Mononuclear cell (primary cell): ENCODE measurements around the gene POLR2M. TPM values are rescaled to one million over a fixed set of nuclear protein-coding genes. Genes with fewer than 3 reads are reported as not detected.

Experiments used
- H3K27me3 ChIP-seq: 2 replicates; pipeline ENCODE4 v1.6.0; 2011; ENCODE audit warnings: low read length, control low read depth; ENCODE audit not compliant: insufficient read depth
- H3K4me1 ChIP-seq: 2 replicates; pipeline ENCODE4 v1.5.1; 2011; ENCODE audit warnings: mild to moderate bottlenecking, low read length, control low read depth; ENCODE audit not compliant: insufficient read depth
- H3K4me3 ChIP-seq: 2 replicates; pipeline ENCODE4 v1.5.1; 2011; ENCODE audit warnings: mild to moderate bottlenecking, low read length, moderate library complexity
- H3K9me3 ChIP-seq: 2 replicates; pipeline ENCODE4 v1.5.1; 2011; ENCODE audit warnings: low read depth, mild to moderate bottlenecking, control low read depth, low read length
- total RNA-seq: library from RNA; depleted of rRNA; stranded (reverse); fragments of >200 nt; gene quantifications from one replicate; pipeline ENCODE4 v1.2.3, GENCODE V29; 2012

Gene POLR2M
- total RNA-seq: 103 TPM

DNA sequence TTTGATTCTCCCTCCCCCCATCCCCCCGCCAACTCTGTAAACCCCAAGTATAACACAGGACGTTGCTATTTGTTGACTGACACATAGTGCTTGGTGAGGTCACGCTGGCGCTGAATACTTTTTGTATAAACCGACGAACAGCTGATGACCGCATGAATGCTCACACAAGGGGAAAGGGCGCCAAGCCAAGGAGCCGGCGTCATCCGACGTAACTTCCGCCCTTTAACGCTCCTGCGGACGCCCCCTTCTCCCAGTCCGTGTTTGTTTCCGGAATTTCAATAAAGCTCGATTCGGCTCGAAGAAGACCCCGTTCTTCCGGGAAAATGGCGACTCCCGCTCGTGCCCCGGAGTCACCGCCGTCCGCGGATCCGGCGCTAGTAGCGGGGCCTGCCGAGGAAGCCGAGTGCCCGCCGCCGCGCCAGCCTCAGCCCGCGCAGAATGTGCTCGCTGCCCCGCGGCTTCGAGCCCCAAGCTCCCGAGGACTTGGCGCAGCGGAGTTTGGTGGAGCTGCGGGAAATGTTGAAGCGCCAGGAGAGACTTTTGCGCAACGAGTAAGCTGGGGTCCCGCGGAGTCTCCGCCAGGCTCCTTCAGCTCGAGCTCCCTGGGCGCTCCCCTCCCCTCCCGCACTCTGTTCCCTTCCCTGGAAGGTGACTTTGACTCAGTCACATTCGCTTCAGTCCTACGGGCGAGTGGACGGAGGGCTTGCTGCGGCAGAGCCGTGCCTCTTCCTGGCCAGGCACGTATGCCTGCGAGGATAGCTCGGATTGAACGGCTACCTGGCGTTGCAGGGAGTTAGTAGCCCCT is at the start of gene POLR2M:
Gene POLR2M (plus strand): TSS at position 310 of the 805 bp plus-strand sequence. CDS start 129 bp downstream, at position 439.
- Histone ChIP-seq H3K4me1 (peaks cover 21% of the 10 kb centered on the region), H3K27me3 (peaks cover 4% of the 10 kb centered on the region), H3K9me3 (no peaks in the 10 kb centered on the region), H3K4me3 (peak within 1 kb of the TSS; percentile 90)

DNA sequence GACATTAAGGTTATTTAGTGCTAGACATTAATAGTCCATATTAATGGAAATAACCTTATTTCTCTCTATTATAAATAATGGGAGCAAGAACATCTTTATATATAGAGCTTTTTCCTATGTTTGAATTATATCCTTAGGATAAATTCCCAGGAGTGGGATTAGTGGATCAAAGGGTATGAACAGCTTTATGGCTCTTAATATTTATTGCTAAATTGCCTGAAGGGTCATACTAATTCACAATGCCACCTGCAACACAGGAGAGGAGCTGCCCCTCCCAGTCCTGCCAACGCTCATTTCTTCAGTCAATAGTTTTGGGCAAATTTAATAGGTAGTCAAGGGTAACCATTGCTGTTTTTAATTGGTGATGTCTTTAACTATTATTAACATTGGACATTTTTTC is 48.9 kb upstream of the POLR2M start:
- Histone ChIP-seq H3K4me3 (no peak overlapping the region), H3K27me3 (no peaks in the 10 kb centered on the region), H3K4me1 (no peaks in the 10 kb centered on the region), H3K9me3 (no peaks in the 10 kb centered on the region)

DNA sequence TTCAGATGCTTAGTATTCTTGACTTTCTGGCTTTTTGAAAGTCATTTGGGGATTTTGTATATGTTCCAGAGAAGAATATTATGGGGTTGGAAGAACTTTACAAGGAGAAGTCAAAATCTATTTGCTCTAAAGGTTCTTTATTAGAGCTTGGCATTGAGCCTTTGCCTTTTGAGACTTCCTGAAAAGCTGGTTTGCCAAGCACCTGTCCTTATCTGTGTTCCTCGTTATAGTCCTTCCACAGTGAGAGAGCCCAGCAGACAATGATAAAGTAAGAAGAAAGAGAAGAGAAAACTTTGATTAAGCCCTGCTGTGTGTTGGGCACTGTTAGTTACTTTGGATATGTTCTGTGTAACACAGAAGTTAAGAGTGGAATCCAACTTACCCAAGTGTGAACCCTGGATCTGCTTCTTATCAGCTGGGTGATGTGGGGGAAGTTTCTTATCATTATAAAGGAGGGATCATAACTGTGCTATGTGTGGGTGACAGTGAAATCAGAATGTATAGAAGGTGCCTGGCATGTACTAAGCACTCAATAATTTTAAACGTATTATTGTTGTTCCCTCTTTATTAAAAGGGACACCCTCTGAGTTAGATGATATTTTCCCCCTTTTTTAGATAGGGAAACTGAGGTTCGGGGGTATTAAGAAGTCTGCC is 44.3 kb upstream of the POLR2M start:
- Histone ChIP-seq H3K27me3 (no peaks in the 10 kb centered on the region), H3K4me1 (no peaks in the 10 kb centered on the region), H3K4me3 (no peak overlapping the region)

DNA sequence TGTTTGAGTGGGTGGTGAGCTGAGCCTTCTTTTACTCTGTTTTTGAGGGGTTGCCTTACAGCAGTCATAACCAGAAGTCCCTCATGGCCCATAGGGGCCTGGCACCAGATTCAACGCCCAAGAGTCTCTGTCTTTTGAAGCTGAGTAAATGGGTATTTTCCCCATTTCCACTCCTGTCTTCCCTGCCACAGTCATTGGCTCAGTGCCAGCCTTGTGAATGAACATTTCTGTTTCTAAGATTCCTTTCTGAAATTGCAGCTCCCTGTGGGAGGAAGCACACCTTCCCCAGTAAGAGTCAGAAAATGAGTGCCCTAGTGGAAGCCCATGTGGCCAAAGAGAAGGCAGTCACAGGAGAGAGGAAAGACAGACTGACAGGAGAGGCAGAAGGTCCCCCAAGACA is 43.7 kb upstream of the POLR2M start:
- Histone ChIP-seq H3K9me3 (no peaks in the 10 kb centered on the region), H3K4me3 (no peak overlapping the region), H3K4me1 (no peaks in the 10 kb centered on the region), H3K27me3 (no peaks in the 10 kb centered on the region)

More for the DNA sequence above, 44.3 kb upstream of the POLR2M start:
- no peaks in the 10 kb centered on the region for H3K9me3 ChIP-seq

- Histone ChIP-seq H3K27me3 (no peaks in the 10 kb centered on the region), H3K4me3 (no peak overlapping the region), H3K9me3 (no peaks in the 10 kb centered on the region), H3K4me1 (no peaks in the 10 kb centered on the region)
These were observed 43.3 kb upstream of the POLR2M start for GRCh38 chr15:57663262-57663661.

DNA sequence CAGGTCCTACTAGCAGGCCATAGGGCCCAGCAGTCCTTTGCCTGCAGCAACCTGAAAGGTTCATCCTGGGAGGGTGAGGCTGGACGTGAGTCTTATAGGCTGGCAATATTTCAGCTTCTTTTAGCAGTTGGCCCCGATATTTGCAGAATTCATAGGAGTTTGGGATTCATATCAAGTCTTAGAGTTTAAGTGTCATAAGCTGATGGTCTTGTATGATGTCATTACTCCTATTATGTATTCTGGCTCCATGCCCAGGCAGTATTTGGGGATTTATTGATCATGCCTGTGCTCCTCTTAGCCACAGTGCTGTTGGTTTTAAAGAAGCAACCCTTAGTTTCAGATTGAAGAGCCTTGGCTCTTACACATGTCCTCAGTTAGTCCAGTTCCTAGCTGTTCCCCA is 41.3 kb upstream of the POLR2M start:
- H3K27me3 ChIP-seq: no peaks in the 10 kb centered on the region
- no peak overlapping the region for H3K4me3 ChIP-seq
- H3K4me1 ChIP-seq: no peaks in the 10 kb centered on the region
- no peaks in the 10 kb centered on the region for H3K9me3 ChIP-seq

- Histone ChIP-seq H3K4me1 (no peaks in the 10 kb centered on the region), H3K9me3 (no peaks in the 10 kb centered on the region), H3K4me3 (no peak overlapping the region), H3K27me3 (peaks cover 5% of the 10 kb centered on the region)
These were observed 40.6 kb upstream of the POLR2M start for GRCh38 chr15:57665939-57666338.

- no peaks in the 10 kb centered on the region for H3K9me3 ChIP-seq
These were observed 39.2 kb upstream of the POLR2M start for GRCh38 chr15:57667171-57667849.

DNA sequence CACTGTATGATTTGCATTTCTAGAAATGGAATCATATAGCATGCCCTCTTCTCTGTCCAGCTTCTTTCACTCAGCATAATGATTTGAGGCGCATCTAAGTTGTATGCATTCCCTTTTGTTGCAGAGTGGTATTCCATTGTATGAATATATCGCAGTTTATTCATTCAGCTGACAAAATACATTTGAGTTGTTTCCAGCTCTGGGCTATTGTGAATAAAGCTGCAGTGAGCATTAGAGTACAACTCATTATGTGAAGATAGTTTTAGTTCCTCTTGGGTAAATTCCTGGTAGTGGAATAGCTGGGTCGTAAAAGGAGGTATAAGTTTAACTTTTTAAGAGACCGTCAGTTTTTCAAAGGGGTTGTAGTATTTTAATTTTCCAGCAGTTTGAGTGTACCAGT is 38.5 kb upstream of the POLR2M start:
- Histone ChIP-seq H3K9me3 (no peaks in the 10 kb centered on the region), H3K4me3 (no peak overlapping the region), H3K4me1 (no peaks in the 10 kb centered on the region), H3K27me3 (peaks cover 19% of the 10 kb centered on the region)

More at GRCh38 chr15:57667171-57667849, 39.2 kb upstream of the POLR2M start:
- no peaks in the 10 kb centered on the region for H3K4me1 ChIP-seq
- peaks cover 18% of the 10 kb centered on the region for H3K27me3 ChIP-seq
- no peak overlapping the region for H3K4me3 ChIP-seq

DNA sequence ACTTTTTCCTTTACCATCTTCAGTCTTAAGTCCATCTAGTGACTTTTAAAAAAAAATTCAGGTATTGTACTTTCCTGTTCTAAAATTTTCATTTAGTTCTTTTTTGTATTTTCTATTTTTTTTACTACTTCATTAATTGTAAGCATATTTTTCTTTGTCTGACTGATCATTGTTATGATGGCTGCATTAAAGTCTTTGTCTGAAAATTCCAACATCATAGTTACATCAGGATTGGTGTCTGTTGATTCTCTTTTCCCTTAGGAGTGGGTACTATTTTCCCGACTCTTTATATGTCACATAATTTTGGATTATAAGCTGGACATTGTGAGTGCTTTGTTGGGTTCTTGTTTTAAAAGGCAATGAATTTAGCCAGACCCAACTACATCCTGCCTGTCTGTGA is 34.9 kb upstream of the POLR2M start:
- no peaks in the 10 kb centered on the region for H3K9me3 ChIP-seq
- H3K4me1 ChIP-seq: no peaks in the 10 kb centered on the region
- no peak overlapping the region for H3K4me3 ChIP-seq
- H3K27me3 ChIP-seq: peaks cover 19% of the 10 kb centered on the region

GRCh38 chr15:57675481-57676181 is 30.9 kb upstream of the POLR2M start:
- peaks cover 17% of the 10 kb centered on the region for H3K27me3 ChIP-seq
- H3K4me1 ChIP-seq: no peaks in the 10 kb centered on the region
- H3K4me3 ChIP-seq: no peak overlapping the region
- H3K9me3 ChIP-seq: no peaks in the 10 kb centered on the region

GRCh38 chr15:57676585-57676984 is 29.9 kb upstream of the POLR2M start:
- Histone ChIP-seq H3K27me3 (peaks cover 7% of the 10 kb centered on the region), H3K4me1 (no peaks in the 10 kb centered on the region), H3K9me3 (no peaks in the 10 kb centered on the region), H3K4me3 (no peak overlapping the region)

DNA sequence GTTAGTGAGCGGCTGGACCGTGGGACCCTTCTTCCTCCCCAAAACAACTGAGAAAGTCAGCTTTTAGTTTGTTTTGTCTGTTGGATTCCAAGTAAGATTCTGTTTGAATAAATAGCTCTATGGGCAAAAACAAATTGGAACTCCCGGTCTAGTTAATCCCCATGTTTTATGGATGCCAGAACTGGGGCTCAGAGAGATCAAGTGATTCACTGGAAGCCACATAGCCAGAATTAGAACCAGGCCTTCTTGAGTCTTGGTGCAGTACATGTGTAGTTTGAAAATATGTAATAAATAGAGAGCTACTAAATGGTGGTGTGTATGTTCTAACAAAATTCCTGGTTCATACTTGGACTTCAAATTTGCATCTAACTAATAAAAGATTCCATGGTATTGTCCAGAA is 29.3 kb upstream of the POLR2M start:
- H3K27me3 ChIP-seq: peaks cover 2% of the 10 kb centered on the region
- no peaks in the 10 kb centered on the region for H3K9me3 ChIP-seq
- H3K4me1 ChIP-seq: no peaks in the 10 kb centered on the region
- no peak overlapping the region for H3K4me3 ChIP-seq

DNA sequence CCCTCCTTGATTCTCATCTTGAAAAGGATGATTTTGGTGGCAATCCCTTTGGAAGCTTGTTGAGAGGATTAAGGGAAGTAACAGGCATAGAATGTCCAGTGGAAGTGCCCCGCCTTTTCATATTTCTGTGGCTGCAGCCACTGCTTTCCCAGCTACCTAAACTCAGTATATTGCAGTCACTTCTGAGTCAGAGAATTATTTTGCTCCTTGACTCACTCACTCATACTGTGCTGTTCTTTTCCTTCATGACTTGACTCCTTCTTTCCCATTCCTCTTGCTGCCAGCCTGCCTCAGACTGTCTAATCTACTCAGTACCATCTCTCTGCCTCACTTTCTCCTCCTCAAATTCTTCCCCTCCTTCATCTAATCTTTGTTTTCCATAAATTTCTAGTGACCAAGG is 26.5 kb upstream of the POLR2M start:
- no peaks in the 10 kb centered on the region for H3K4me1 ChIP-seq
- no peaks in the 10 kb centered on the region for H3K9me3 ChIP-seq
- H3K4me3 ChIP-seq: no peak overlapping the region
- no peaks in the 10 kb centered on the region for H3K27me3 ChIP-seq

DNA sequence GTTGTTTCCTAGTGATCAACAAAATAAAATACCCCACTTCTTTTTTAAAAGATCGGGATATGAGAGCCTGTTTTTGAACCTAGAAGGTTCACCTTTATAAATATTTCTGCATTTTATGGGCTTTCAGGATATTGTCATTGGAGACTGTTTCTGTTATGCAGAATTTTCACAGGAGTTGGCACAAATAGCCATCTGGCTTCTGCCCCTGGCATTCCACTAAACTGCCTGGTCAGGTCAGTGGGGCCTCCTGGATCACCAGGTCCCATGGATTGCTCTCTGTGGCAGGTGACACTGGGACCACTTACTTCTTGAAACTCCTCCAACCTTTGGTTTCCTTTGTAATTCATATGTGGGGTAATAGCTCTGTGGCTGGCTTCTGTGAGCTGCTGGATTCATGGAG is 25.5 kb upstream of the POLR2M start:
- H3K27me3 ChIP-seq: no peaks in the 10 kb centered on the region
- no peaks in the 10 kb centered on the region for H3K4me1 ChIP-seq
- no peaks in the 10 kb centered on the region for H3K9me3 ChIP-seq
- H3K4me3 ChIP-seq: no peak overlapping the region
